PC-9 (cell line): ENCODE results near the gene EXD3.

Experiments used
- CTCF ChIP-seq: fragments of 200-600 bp; sonication (generic); conservative IDR thresholded peaks from 2 replicates; pipeline ENCODE4 v1.6.1; 2017; ENCODE audit warnings: mixed run types, antibody characterized with exemption, mild to moderate bottlenecking, moderate library complexity
- EZH2 ChIP-seq: fragments of 200-600 bp; sonication (generic); IDR thresholded peaks from 2 replicates; pipeline ENCODE4 v1.8.0; 2017; ENCODE audit warnings: antibody characterized with exemption, low read depth

- TF ChIP-seq CTCF (no peak), EZH2 (no peak)
Measured at GRCh38 chr9:137445930-137446431, 23.0 kb upstream of the EXD3 start.
